HG02840 (cell line): ENCODE measurements around the gene KRTAP2-2.
"Not testable (repeated sequence)": the region's sequence is repeated elsewhere in the genome, so short reads cannot be mapped to it uniquely, and the experiment has no call there.

Source experiments
- ATAC-seq: cut with Tn5 transposase; IDR thresholded peaks from one replicate; pipeline ENCODE4 v1.9.1; 2021; ENCODE audit warnings: mild to moderate bottlenecking, moderate library complexity, moderate number of reproducible peaks; ENCODE audit not compliant: unreplicated experiment, low FRiP score

KRTAP2-2 gene, protein sequence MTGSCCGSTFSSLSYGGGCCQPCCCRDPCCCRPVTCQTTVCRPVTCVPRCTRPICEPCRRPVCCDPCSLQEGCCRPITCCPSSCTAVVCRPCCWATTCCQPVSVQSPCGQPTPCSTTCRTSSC

DNA sequence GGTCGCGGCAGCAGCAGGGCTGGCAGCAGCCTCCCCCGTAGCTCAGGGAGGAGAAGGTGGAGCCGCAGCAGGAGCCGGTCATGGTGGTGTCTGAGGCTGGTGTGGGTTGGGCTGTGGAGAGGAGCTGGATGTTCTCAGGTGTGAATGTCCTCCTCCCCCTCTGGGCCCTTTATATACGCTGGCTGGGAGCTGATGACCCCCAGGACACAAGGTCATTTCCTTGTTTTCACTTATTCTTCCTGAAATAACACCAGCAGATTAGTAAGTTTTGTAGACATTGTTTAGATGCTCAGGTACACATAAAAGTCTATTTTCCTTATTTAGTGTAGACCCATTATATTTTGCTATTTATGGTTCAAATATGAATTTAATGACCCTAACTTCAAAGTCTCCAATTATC, at the start of gene KRTAP2-2:
Gene KRTAP2-2, minus strand, starts transcription at position 101 of the 400 bp plus-strand sequence. Its CDS starts 19 bp downstream, at position 82.
- ATAC-seq, result not testable (repeated sequence)

GRCh38 chr17:41104386-41105038, 49.5 kb upstream of the KRTAP2-2 start:
- not testable (repeated sequence) for ATAC-seq

- ATAC-seq, result no peak
Measured at GRCh38 chr17:41103896-41104295, 48.9 kb upstream of the KRTAP2-2 start.

- no peak for ATAC-seq
Measured at GRCh38 chr17:41101586-41102259, 46.7 kb upstream of the KRTAP2-2 start, which contains the start of gene KRTAP4-16. TSS of gene KRTAP4-16 (minus strand) at chr17:41102209. CDS start at chr17:41102209, 0 bp downstream.

GRCh38 chr17:41099682-41100480, 44.9 kb upstream of the KRTAP2-2 start:
- ATAC-seq, result not testable (repeated sequence)

GRCh38 chr17:41098481-41098880, 43.5 kb upstream of the KRTAP2-2 start:
- ATAC-seq, result no peak

- ATAC-seq, result no peak
Measured at GRCh38 chr17:41098042-41098441, 43.0 kb upstream of the KRTAP2-2 start, which contains the start of gene KRTAP4-8. TSS of gene KRTAP4-8 (minus strand) at chr17:41098142. CDS start at chr17:41098084, 58 bp downstream.

DNA sequence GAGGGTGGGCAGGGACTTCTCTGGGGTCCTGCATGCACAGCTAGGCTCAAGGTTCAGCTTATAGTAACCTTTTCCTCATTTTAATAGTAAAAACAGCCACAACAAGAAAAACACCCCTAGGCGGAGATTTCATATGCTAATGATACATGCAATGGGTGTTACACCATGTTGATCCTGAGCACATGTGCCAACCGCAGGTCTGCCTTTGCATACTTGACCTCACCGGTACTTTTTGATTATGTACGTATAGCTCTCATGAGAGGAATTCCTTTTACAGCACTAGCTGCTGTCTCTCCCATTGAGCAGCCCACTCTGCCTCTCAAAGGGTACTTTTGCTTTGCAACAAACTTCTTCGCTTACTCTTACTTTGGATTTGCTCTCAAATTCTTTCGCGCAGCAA, 41.0 kb upstream of the KRTAP2-2 start:
- ATAC-seq, result no peak

DNA sequence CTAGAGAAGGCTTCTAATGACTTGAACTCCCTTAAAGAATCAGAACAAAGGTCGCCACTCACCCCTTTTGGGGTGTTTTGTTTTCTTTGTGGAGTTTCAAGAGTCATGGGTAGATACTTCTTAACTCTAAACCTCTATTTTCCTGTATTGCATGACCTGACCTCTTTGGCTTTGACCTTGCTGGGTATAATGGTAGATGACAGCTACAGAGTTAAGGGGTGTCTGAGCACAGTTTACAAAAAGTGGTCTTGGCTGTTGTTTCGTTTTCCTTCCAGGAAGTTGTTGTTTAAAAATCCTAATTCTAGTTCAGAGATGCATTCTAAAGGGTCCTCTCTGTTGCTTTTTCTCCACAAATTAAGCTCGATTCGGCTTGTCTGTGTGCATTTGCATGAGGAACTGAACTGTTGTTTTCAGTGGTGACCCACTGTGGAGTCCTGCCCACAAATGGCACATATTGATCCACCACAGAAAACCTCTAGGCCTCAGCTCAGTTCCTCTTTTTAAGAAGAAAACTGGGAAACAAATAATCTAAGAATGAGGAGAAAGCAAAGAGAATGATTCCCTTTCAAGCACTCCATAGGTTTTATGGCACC, 33.8 kb upstream of the KRTAP2-2 start:
- not testable (repeated sequence) for ATAC-seq

- not testable (repeated sequence) for ATAC-seq
Measured at GRCh38 chr17:41084100-41084856, 29.2 kb upstream of the KRTAP2-2 start, which contains the start of gene KRTAP4-7. TSS of gene KRTAP4-7 (plus strand) at chr17:41084150. CDS start at chr17:41084207, 57 bp downstream.

- ATAC-seq, result not testable (repeated sequence)
Measured at GRCh38 chr17:41083427-41083826, 28.4 kb upstream of the KRTAP2-2 start.

- ATAC-seq, result no peak
Measured at GRCh38 chr17:41082626-41083025, 27.6 kb upstream of the KRTAP2-2 start.

DNA sequence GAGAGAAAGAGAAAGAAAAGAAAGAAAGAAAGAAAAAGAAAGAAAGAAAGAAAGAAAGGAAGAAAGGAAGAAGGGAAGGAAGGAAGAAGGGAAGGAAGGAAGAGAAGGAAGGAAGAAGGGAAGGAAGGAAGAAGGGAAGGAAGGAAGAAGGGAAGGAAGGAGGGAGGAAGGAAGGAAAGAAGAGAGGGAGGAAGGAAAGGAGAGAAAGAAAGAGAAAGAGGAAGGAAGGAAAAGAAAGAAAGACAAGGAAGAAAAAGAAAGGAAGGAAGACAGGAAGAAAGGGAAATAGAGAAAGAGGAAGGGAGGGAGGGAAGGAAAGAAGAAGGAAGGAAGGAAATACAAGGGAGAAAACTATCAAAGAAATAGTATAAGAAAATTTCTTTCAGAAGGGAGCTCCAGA, 21.8 kb upstream of the KRTAP2-2 start:
- ATAC-seq, result no peak

DNA sequence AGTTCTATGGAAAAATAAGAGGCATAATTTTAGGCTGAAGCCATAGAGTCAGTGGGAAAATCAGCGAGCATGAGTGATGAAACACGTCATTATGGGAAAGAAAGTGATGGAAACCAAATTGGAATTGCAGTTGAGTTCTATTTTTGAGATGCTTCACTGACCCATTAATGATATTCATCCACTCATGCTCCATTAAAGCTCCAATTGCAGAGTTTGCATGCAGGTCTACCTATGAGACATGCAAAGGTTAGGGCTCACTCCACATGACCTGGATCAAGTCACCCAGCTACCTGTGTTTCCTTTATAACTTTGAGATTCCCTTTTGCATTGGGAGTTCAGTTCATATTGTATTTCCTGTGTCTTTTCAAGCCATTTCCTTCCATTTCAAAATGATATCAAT, 18.6 kb upstream of the KRTAP2-2 start:
- ATAC-seq, result no peak

DNA sequence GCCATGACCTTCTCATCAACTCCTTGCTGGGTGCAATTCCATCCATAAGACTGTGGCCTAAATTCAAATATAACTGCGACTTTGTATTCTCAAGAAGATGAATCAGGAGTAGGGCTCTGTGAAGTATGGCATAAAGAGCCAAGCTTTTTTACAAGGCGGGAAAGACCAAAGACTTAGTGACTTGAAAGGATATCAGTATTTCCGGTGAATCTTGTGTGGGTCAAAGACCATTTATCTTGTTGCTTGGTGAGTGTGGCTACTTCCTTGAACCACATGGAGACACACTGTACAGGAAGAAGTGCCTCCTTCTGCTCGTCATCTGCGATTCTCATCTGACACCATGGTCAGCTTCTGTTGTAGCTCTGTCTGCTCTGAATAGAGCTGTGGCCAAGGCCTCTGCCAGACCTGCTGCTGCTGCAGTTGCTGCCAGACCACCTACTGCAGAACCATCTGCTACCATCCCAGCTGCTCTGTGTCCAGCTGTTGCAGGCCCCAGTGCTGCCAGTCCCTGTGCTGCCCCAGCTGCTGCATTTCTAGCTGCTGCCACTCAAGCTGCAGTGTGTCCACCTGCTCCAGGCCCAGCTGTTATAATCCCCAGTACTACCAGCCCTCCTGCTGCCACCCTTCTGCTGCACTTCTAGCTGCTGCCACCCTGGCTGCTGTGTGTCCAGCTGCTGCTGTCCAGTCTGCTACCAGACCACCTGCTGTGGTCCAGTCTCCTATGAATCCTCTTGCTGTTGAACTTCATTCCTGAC, 16.8 kb upstream of the KRTAP2-2 start:
- ATAC-seq, result no peak

- no peak for ATAC-seq
Measured at GRCh38 chr17:41069031-41069430, 14.0 kb upstream of the KRTAP2-2 start.

DNA sequence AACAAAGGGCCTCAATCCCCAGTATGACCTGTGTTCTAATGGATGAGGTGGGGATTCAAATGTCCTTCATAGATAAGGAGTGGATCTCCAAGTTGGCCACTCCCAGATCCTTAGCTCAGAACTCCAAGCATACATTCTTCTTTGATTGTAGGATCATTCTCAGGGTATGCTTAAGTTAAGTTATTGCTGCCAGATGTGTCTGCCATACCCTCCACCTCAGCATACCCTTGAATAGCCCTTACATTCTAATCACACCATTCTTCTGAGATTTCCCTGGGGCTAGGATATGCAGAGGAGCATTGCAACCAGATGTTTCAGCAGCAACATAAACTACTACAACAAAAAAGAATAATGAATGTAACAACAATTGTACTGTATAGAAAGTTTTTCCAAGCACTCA, 12.3 kb upstream of the KRTAP2-2 start:
- no peak for ATAC-seq

- ATAC-seq, result no peak
Measured at GRCh38 chr17:41065829-41066624, 11.0 kb upstream of the KRTAP2-2 start, which contains the start of gene KRTAP2-4. TSS of gene KRTAP2-4 (minus strand) at chr17:41065879. CDS start at chr17:41065845, 34 bp downstream.
